Measurements from ENCODE around the gene SPTBN4.

SPTBN4 gene

DNA sequence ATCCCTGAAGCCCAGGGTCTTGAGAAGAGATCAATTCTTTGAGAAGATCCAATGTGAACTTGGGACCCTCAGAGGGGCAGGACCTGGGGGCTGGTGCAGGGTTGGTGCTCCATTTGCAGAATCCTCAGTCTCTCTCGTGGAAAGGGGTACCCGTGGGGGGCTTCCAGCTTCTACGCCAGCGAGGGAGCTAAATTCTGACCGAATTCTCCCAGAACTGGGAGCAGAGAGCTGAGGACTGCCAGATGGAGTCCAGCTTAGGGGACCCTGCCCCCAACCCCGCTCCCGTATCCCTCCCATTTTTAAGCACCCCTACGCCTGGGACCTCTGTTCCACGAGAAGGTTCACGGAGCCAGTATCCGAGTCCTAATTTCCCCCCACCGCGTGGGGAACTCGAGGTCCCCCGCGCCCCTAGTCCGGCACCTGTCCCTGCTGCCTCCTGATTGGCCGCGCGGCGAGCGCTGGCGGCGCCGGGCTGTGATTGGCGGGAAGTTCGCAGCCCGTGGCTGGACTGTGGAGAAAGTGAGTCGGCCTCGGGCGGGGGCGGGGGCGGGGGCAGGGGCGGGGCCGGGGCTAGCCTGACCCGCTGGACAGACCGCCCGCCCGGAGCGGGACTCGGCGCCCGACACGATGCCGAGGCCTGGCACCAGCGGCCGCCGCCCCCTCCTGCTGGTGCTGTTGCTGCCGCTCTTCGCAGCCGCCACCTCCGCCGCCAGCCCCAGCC, 130.0 kb downstream of the SPTBN4 start:
- Histone ChIP-seq H3K23ac (ENCODE audit: low read length) (no peak overlapping the region), H4K12ac (ENCODE audit: low read depth, low read length) (no peak overlapping the region), H2BK12ac (ENCODE audit: low read length) (no peak overlapping the region), H4K91ac (ENCODE audit: low read depth, low read length) (no peak overlapping the region), H3K27ac (ENCODE audit: low read depth, low read length) (no peak overlapping the region), H4K8ac (ENCODE audit: low read depth, low read length) (peak overlapping the region; percentile 17), H3K4ac (ENCODE audit: low read depth, low read length) (no peak overlapping the region), H3K4me3 (ENCODE audit: low read depth, low read length) (no peak overlapping the region), H3K4me2 (ENCODE audit: low read length) (peak overlapping the region; percentile 51), H2AK5ac (ENCODE audit: low read length) (no peak overlapping the region), H2BK120ac (ENCODE audit: insufficient read depth, low read length, poor library complexity) (no peak overlapping the region), H2BK5ac (ENCODE audit: low read depth, low read length, poor library complexity) (no peak overlapping the region), H2AFZ (ENCODE audit: insufficient read depth, low read length, poor library complexity) (no peak overlapping the region), H3K27me3 (ENCODE audit: insufficient read depth, low read length) (peaks cover 38% of the 10 kb centered on the region), H3K79me2 (ENCODE audit: control insufficient read depth, insufficient read depth, low read length, poor library complexity) (no peaks in the 10 kb centered on the region), H3K9me3 (ENCODE audit: insufficient read depth, low read depth, low read length) (peaks cover 2% of the 10 kb centered on the region), H3K79me1 (ENCODE audit: low read length) (peaks cover 2% of the 10 kb centered on the region), H3K18ac (ENCODE audit: low read length) (no peak overlapping the region), H3K36me3 (ENCODE audit: control insufficient read depth in 1 of 2, insufficient read depth in 2 of 2, low read length in 2 of 2) (no peaks in the 10 kb centered on the region), H3K9ac (ENCODE audit: low read length) (no peak overlapping the region), H3K4me1 (ENCODE audit: control insufficient read depth in 1 of 2, insufficient read depth in 2 of 2, low read length in 2 of 2) (peaks cover 5 to 11% of the 10 kb centered on the region in 2 experiments), H3K14ac (ENCODE audit: low read length) (no peak overlapping the region)
- WGBS (ENCODE audit: extremely low coverage, insufficient coverage, insufficient read length): no CpG with 5 or more reads among the region's 53 CpGs
- DNase-seq: peak; percentile 47 to 71

DNA sequence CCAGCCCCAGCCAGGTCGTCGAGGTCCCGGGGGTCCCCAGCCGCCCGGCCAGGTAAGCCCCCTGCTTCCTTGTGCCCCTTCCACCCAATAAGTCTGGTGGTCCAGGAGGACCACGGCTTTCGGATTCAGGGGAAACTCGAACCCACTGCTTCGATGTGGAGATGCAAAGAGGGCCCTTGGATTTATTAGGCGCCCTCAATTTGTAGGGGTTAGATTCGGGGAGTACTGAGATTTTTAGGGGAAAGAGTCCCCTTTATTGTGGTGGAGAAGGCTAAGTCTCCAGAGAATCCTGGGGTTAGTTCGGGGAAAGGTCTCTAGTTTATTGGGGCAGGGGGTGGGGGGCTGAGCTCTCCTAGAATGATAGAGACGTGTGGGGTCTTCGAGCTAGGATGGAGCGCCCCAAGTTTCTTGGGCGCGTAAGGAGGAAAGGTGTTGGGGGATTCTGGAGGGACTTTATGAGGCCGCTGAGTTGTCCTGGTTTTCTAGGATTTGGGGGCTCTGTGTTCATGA, 130.6 kb downstream of the SPTBN4 start:
- Histone ChIP-seq H3K4me2 (ENCODE audit: low read length) (peak overlapping the region; percentile 51), H3K4ac (ENCODE audit: low read depth, low read length) (no peak overlapping the region), H3K36me3 (ENCODE audit: control insufficient read depth in 1 of 2, insufficient read depth in 2 of 2, low read length in 2 of 2) (no peaks in the 10 kb centered on the region), H3K79me1 (ENCODE audit: low read length) (peaks cover 4% of the 10 kb centered on the region), H4K91ac (ENCODE audit: low read depth, low read length) (no peak overlapping the region), H2BK12ac (ENCODE audit: low read length) (no peak overlapping the region), H2BK120ac (ENCODE audit: insufficient read depth, low read length, poor library complexity) (no peak overlapping the region), H3K27ac (ENCODE audit: low read depth, low read length) (no peak overlapping the region), H3K4me1 (ENCODE audit: control insufficient read depth in 1 of 2, insufficient read depth in 2 of 2, low read length in 2 of 2) (peaks cover 6 to 14% of the 10 kb centered on the region in 2 experiments), H3K9me3 (ENCODE audit: insufficient read depth, low read depth, low read length) (peaks cover 2% of the 10 kb centered on the region), H2AK5ac (ENCODE audit: low read length) (no peak overlapping the region), H3K18ac (ENCODE audit: low read length) (no peak overlapping the region), H3K79me2 (ENCODE audit: control insufficient read depth, insufficient read depth, low read length, poor library complexity) (no peaks in the 10 kb centered on the region), H3K4me3 (ENCODE audit: low read depth, low read length) (no peak overlapping the region), H3K14ac (ENCODE audit: low read length) (no peak overlapping the region), H3K23ac (ENCODE audit: low read length) (no peak overlapping the region), H3K27me3 (ENCODE audit: insufficient read depth, low read length) (peaks cover 42% of the 10 kb centered on the region), H2BK5ac (ENCODE audit: low read depth, low read length, poor library complexity) (no peak overlapping the region), H4K8ac (ENCODE audit: low read depth, low read length) (peak overlapping the region; percentile 17), H3K9ac (ENCODE audit: low read length) (no peak overlapping the region), H2AFZ (ENCODE audit: insufficient read depth, low read length, poor library complexity) (no peak overlapping the region), H4K12ac (ENCODE audit: low read depth, low read length) (no peak overlapping the region)
- DNase-seq: no peak
- WGBS (ENCODE audit: extremely low coverage, insufficient coverage, insufficient read length): no CpG with 5 or more reads among the region's 18 CpGs

DNA sequence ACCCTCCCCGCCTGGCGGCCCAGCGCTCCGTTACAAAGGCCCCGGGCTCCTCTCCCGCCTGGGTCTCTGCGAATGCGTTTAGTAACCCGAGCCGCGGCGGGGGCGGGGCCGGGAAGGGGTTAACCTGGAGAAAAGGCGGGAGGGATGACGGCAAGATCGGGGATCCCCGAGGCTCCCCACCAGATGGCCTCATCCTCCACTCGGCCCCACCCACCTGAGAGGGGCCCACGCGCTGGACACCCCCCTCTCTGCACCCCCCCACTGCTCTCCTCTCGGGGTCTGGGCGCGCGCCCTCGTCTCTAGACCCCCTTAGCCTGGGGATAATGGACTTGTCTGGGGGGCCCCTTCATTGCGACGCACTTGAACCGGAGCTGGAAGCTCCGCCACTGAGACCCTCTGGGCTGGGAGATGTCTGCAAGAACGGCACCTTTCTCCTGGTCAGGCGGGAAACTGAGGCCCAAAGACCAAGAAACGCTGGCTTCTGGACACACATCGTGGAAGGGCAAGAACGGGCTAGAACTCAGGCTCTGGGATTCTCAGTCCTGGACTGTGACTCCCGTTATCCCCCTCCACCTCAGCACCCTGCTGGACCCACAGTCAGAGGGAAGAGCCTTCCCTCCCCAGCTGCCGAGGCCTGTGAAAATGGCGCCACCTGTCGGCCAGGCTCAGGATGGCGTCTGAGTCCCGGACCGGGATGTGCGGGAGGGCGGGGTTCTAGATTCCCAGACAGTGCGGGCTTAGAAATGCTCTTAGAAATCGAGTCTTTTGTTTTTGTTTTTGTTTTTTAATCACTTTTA, 131.5 kb downstream of the SPTBN4 start:
- H3K18ac ChIP-seq (ENCODE audit: low read length): peak overlapping the region; percentile 19
- WGBS (ENCODE audit: extremely low coverage, insufficient coverage, insufficient read length): no CpG with 5 or more reads among the region's 46 CpGs
- H3K79me2 ChIP-seq (ENCODE audit: control insufficient read depth, insufficient read depth, low read length, poor library complexity): no peaks in the 10 kb centered on the region
- no peak overlapping the region for H3K14ac ChIP-seq (ENCODE audit: low read length)
- H3K23ac ChIP-seq (ENCODE audit: low read length): no peak overlapping the region
- no peak overlapping the region for H4K12ac ChIP-seq (ENCODE audit: low read depth, low read length)
- H3K4me3 ChIP-seq (ENCODE audit: low read depth, low read length): no peak overlapping the region
- DNase-seq: peak; percentile 85 to 96
- no peaks in the 10 kb centered on the region for H3K36me3 ChIP-seq (ENCODE audit: control insufficient read depth in 1 of 2, insufficient read depth in 2 of 2, low read length in 2 of 2)
- H3K9ac ChIP-seq (ENCODE audit: low read length): no peak overlapping the region
- H3K4ac ChIP-seq (ENCODE audit: low read depth, low read length): no peak overlapping the region
- H2BK12ac ChIP-seq (ENCODE audit: low read length): no peak overlapping the region
- no peak overlapping the region for H2AFZ ChIP-seq (ENCODE audit: insufficient read depth, low read length, poor library complexity)
- H2BK120ac ChIP-seq (ENCODE audit: insufficient read depth, low read length, poor library complexity): no peak overlapping the region
- no peak overlapping the region for H4K91ac ChIP-seq (ENCODE audit: low read depth, low read length)
- H3K4me2 ChIP-seq (ENCODE audit: low read length): peak overlapping the region; percentile 49
- peak overlapping the region; percentile 58 for H4K8ac ChIP-seq (ENCODE audit: low read depth, low read length)
- no peak overlapping the region for H2AK5ac ChIP-seq (ENCODE audit: low read length)
- no peak overlapping the region for H2BK5ac ChIP-seq (ENCODE audit: low read depth, low read length, poor library complexity)
- H3K27me3 ChIP-seq (ENCODE audit: insufficient read depth, low read length): peaks cover 42% of the 10 kb centered on the region
- peaks cover 16 to 19% of the 10 kb centered on the region in 2 experiments for H3K4me1 ChIP-seq (ENCODE audit: control insufficient read depth in 1 of 2, insufficient read depth in 2 of 2, low read length in 2 of 2)
- no peak overlapping the region for H3K27ac ChIP-seq (ENCODE audit: low read depth, low read length)
- peaks cover 10% of the 10 kb centered on the region for H3K79me1 ChIP-seq (ENCODE audit: low read length)
- H3K9me3 ChIP-seq (ENCODE audit: insufficient read depth, low read depth, low read length): peaks cover 2% of the 10 kb centered on the region

DNA sequence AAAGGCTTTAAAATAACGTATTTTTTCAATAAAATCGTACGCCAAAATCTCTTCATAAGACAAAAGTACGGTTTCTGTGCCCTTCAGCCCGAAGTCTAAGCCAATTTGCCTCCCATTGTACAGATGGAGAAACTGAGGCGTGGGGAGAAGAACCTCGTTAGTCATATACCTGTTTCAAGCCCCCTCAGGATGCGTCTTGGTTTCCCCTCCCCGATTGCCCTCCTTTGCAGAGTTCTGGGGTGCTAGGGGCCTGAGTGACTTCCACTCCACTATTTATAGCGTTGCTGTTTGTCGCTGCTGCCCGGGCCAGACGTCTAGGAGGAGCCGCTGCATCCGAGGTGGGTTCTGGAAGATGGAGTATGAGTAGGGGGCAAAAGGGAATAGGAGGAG, 132.1 kb downstream of the SPTBN4 start:
- H3K4me1 ChIP-seq (ENCODE audit: control insufficient read depth in 1 of 2, insufficient read depth in 2 of 2, low read length in 2 of 2): peaks cover 19% of the 10 kb centered on the region in 2 experiments
- no peak overlapping the region for H2AFZ ChIP-seq (ENCODE audit: insufficient read depth, low read length, poor library complexity)
- no peak overlapping the region for H3K9ac ChIP-seq (ENCODE audit: low read length)
- H3K79me2 ChIP-seq (ENCODE audit: control insufficient read depth, insufficient read depth, low read length, poor library complexity): no peaks in the 10 kb centered on the region
- no peaks in the 10 kb centered on the region for H3K36me3 ChIP-seq (ENCODE audit: control insufficient read depth in 1 of 2, insufficient read depth in 2 of 2, low read length in 2 of 2)
- no CpG with 5 or more reads among the region's 15 CpGs for WGBS (ENCODE audit: extremely low coverage, insufficient coverage, insufficient read length)
- H3K4me3 ChIP-seq (ENCODE audit: low read depth, low read length): no peak overlapping the region
- H3K23ac ChIP-seq (ENCODE audit: low read length): no peak overlapping the region
- H3K18ac ChIP-seq (ENCODE audit: low read length): no peak overlapping the region
- peaks cover 14% of the 10 kb centered on the region for H3K79me1 ChIP-seq (ENCODE audit: low read length)
- peaks cover 42% of the 10 kb centered on the region for H3K27me3 ChIP-seq (ENCODE audit: insufficient read depth, low read length)
- H3K27ac ChIP-seq (ENCODE audit: low read depth, low read length): no peak overlapping the region
- no peak overlapping the region for H3K4ac ChIP-seq (ENCODE audit: low read depth, low read length)
- H2BK5ac ChIP-seq (ENCODE audit: low read depth, low read length, poor library complexity): no peak overlapping the region
- no peak overlapping the region for H4K12ac ChIP-seq (ENCODE audit: low read depth, low read length)
- no peak overlapping the region for H3K4me2 ChIP-seq (ENCODE audit: low read length)
- no peak for DNase-seq
- no peak overlapping the region for H2BK120ac ChIP-seq (ENCODE audit: insufficient read depth, low read length, poor library complexity)
- H4K8ac ChIP-seq (ENCODE audit: low read depth, low read length): no peak overlapping the region
- H2BK12ac ChIP-seq (ENCODE audit: low read length): no peak overlapping the region
- H4K91ac ChIP-seq (ENCODE audit: low read depth, low read length): no peak overlapping the region
- no peak overlapping the region for H3K14ac ChIP-seq (ENCODE audit: low read length)
- H2AK5ac ChIP-seq (ENCODE audit: low read length): no peak overlapping the region
- peaks cover 2% of the 10 kb centered on the region for H3K9me3 ChIP-seq (ENCODE audit: insufficient read depth, low read depth, low read length)

All from trophoblast cell (in vitro differentiated cells and primary cell).